Peyer's patch (tissue), 4 donors: ENCODE measurements around the gene SLC16A8. TPM values are rescaled to one million over a fixed set of nuclear protein-coding genes. Genes with fewer than 3 reads are reported as not detected.

Source experiments
- DNase-seq, 3 donors: peaks; one replicate each; pipeline ENCODE4 v3.0.0-alpha.2; 2017 to 2019
- H3K27ac ChIP-seq, 4 donors: fragments of 200-600 bp; sonication (generic); one replicate each; pipeline ENCODE4 v1.5.1; 2016 to 2019
- H3K27me3 ChIP-seq, 2 donors: fragments of 200-600 bp; sonication (generic); one replicate each; pipeline ENCODE4 v1.5.1; 2019
- H3K36me3 ChIP-seq, 3 donors: fragments of 200-600 bp; sonication (generic); one replicate each; pipeline ENCODE4 v1.5.1; 2016 to 2019
- H3K4me1 ChIP-seq, 4 donors: fragments of 200-600 bp; sonication (generic); one replicate each; pipeline ENCODE4 v1.5.1; 2016 to 2019
- H3K4me3 ChIP-seq, 4 donors: fragments of 200-600 bp; sonication (generic); 1 replicate in 3 of 4; 2 replicates in 1 of 4; pipeline ENCODE4 v1.5.1; 2016 to 2019; ENCODE audit warnings: mild to moderate bottlenecking in 1 of 4
- H3K9me3 ChIP-seq, 4 donors: fragments of 200-600 bp; sonication (generic); one replicate each; pipeline ENCODE4 v1.5.1; 2016 to 2019; ENCODE audit warnings: mild to moderate bottlenecking in 1 of 4
- CTCF ChIP-seq, 6 experiments: fragments of 450-650 bp in 4 of 6; fragments of 200-600 bp in 2 of 6; sonication (generic) in 1 of 6; IDR thresholded peaks; one replicate each; pipeline ENCODE4 v1.5.1; 2017 to 2019; ENCODE audit warnings: antibody characterized with exemption in 6 of 6, mild to moderate bottlenecking in 3 of 6, moderate library complexity in 1 of 6
- POLR2A ChIP-seq, 2 donors: fragments of 450-650 bp; IDR thresholded peaks; one replicate each; pipeline ENCODE4 v1.5.1; 2017; ENCODE audit warnings: antibody characterized with exemption in 2 of 2, mild to moderate bottlenecking in 2 of 2, moderate library complexity in 2 of 2
- total RNA-seq, 4 donors: library from RNA; depleted of rRNA; stranded (reverse); fragments of >200 nt; gene quantifications; one replicate each; pipeline ENCODE4 v1.1.0, GENCODE V29; 2016

The SLC16A8 gene
- total RNA-seq, 4 donors from 2014 or later: not detected

GRCh38 chr22:38086942-38087341 lies 3.0 kb upstream of the SLC16A8 start:
- H3K27me3 ChIP-seq: peaks cover 0 to 8% of the 10 kb centered on the region in 2 donors
- peaks cover 0 to 51% (median 0%) of the 10 kb centered on the region in 3 donors for H3K36me3 ChIP-seq
- H3K9me3 ChIP-seq: peaks cover 0 to 5% (median 0%) of the 10 kb centered on the region in 4 donors
- no peak overlapping the region for H3K27ac ChIP-seq
- H3K4me3 ChIP-seq: no peak overlapping the region
- TF ChIP-seq CTCF (IDR thresholded peaks at IDR 0.05): no peak
- TF ChIP-seq POLR2A (IDR thresholded peaks at IDR 0.05): no peak
- no peak for DNase-seq
- H3K4me1 ChIP-seq: peaks cover 0 to 20% (median 5%) of the 10 kb centered on the region in 4 donors

- H3K9me3 ChIP-seq: peaks cover 0 to 5% (median 0%) of the 10 kb centered on the region in 4 donors
- H3K36me3 ChIP-seq: peaks cover 0 to 45% (median 0%) of the 10 kb centered on the region in 3 donors
- TF ChIP-seq POLR2A (IDR thresholded peaks at IDR 0.05) (no peak), CTCF (IDR thresholded peaks at IDR 0.05) (no peak)
- DNase-seq: no peak
- H3K4me1 ChIP-seq: peaks cover 0 to 27% (median 9%) of the 10 kb centered on the region in 4 donors
- peaks cover 0 to 14% of the 10 kb centered on the region in 2 donors for H3K27me3 ChIP-seq
- no peak overlapping the region for H3K4me3 ChIP-seq
- H3K27ac ChIP-seq: no peak overlapping the region
Measured at GRCh38 chr22:38086001-38086845, 2.2 kb upstream of the SLC16A8 start.

- no peak for DNase-seq
- TF ChIP-seq POLR2A (IDR thresholded peaks at IDR 0.05): no peak
- TF ChIP-seq CTCF (IDR thresholded peaks at IDR 0.05): no peak
- Histone ChIP-seq H3K4me1 (peaks cover 0 to 33% (median 12%) of the 10 kb centered on the region in 4 donors), H3K36me3 (peaks cover 0 to 38% (median 0%) of the 10 kb centered on the region in 3 donors), H3K27ac (no peak overlapping the region), H3K9me3 (peaks cover 0 to 5% (median 0%) of the 10 kb centered on the region in 4 donors), H3K4me3 (no peak overlapping the region), H3K27me3 (peaks cover 0 to 14% of the 10 kb centered on the region in 2 donors)
Measured at GRCh38 chr22:38085501-38085900, 1.5 kb upstream of the SLC16A8 start.

- Histone ChIP-seq H3K4me1 (peaks cover 0 to 33% (median 12%) of the 10 kb centered on the region in 4 donors), H3K4me3 (no peak overlapping the region), H3K27ac (no peak overlapping the region), H3K9me3 (peaks cover 0 to 5% (median 0%) of the 10 kb centered on the region in 4 donors), H3K36me3 (peaks cover 0 to 34% (median 0%) of the 10 kb centered on the region in 3 donors), H3K27me3 (peaks cover 0 to 14% of the 10 kb centered on the region in 2 donors)
- TF ChIP-seq CTCF (IDR thresholded peaks at IDR 0.05): no peak
- TF ChIP-seq POLR2A (IDR thresholded peaks at IDR 0.05): no peak
- DNase-seq: no peak
Measured at GRCh38 chr22:38085056-38085455, 1.1 kb upstream of the SLC16A8 start.

- no peak for TF ChIP-seq POLR2A (IDR thresholded peaks at IDR 0.05)
- TF ChIP-seq CTCF (IDR thresholded peaks at IDR 0.05): no peak
- peaks cover 0 to 14% of the 10 kb centered on the region in 2 donors for H3K27me3 ChIP-seq
Measured at GRCh38 chr22:38082986-38083710, 836 bp downstream of the SLC16A8 start.

More at GRCh38 chr22:38082986-38083710, 836 bp downstream of the SLC16A8 start:
- DNase-seq: no peak
- peaks cover 0 to 25% (median 10%) of the 10 kb centered on the region in 4 donors for H3K4me1 ChIP-seq
- H3K36me3 ChIP-seq: peaks cover 0 to 24% (median 0%) of the 10 kb centered on the region in 3 donors
- no peak overlapping the region for H3K4me3 ChIP-seq
- no peak overlapping the region for H3K27ac ChIP-seq
- H3K9me3 ChIP-seq: no peaks in the 10 kb centered on the region
